ENCODE data around the gene C17orf113. TPM values are rescaled to one million over a fixed set of nuclear protein-coding genes. Genes with fewer than 3 reads are reported as not detected.

C17orf113 gene
- total RNA-seq, 1 experiment from 2014 or later, result 2.3 TPM

DNA sequence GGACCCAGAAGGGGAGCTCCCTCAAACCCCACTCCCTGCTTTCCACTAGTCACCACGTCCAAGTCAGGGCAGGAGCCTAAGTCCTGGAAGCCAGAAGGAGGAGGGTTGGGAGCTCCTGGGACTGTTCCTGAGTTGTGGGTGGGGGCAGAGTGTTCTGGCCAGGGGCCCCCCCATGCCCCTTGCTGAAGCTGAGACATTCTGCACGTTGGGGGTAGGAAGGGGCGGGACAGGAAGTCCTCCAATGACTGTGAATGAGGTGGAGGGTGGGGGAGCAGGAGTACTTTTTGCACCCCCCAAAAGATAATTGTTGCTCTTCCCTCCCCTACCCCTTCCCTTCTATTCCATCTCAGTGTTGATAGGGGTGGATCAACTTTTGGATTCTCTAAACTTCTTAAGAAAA lies 21.4 kb upstream of the C17orf113 start:
- Histone ChIP-seq H3K4me1 (ENCODE audit: control insufficient read depth in 1 of 2, insufficient read depth in 2 of 2, low read length in 2 of 2) (peaks cover 0 to 5% of the 10 kb centered on the region in 2 experiments; a peak in 1 of 4 replicates), H4K20me1 (ENCODE audit: insufficient read depth) (no peaks in the 10 kb centered on the region), H3K36me3 (ENCODE audit: control insufficient read depth in 1 of 2, insufficient read depth in 2 of 2, low read length in 2 of 2) (no peaks in the 10 kb centered on the region), H3K27me3 (ENCODE audit: insufficient read depth, low read length) (no peaks in the 10 kb centered on the region), H3K9me2 (ENCODE audit: insufficient read depth) (no peaks in the 10 kb centered on the region), H3K4me2 (ENCODE audit: low read length) (no peak overlapping the region), H3K4me3 (replicated peaks in 1 of 2; ENCODE audit: low read depth in 1 of 2, low read length in 2 of 2) (no peak overlapping the region), H3K79me2 (ENCODE audit: insufficient read depth, low read length) (no peaks in the 10 kb centered on the region), H3K9me3 (ENCODE audit: control insufficient read depth in 1 of 2, insufficient read depth in 1 of 2, low read depth in 1 of 2, low read length in 2 of 2) (no peaks in the 10 kb centered on the region), H3K27ac (ENCODE audit: low read depth, low read length) (no peak overlapping the region), H2AFZ (ENCODE audit: low read depth, low read length, poor library complexity, severe bottlenecking) (no peak overlapping the region), H3K9ac (ENCODE audit: low read length) (no peak overlapping the region)
- ChIA-PET RAD21 (ENCODE audit: low non-redundant PET in 1 of 2, low total read pairs in 2 of 2, uncharacterized antibody in 2 of 2, unreplicated experiment in 2 of 2) (no interaction called here), POLR2A (no interaction called here), CTCF (no interaction called here)
- intact Hi-C loops (cut with micrococcal nuclease), result no loop called here
- BruUV-seq (replicated peaks), result no TSS peak
- TF ChIP-seq, protein P1, sequence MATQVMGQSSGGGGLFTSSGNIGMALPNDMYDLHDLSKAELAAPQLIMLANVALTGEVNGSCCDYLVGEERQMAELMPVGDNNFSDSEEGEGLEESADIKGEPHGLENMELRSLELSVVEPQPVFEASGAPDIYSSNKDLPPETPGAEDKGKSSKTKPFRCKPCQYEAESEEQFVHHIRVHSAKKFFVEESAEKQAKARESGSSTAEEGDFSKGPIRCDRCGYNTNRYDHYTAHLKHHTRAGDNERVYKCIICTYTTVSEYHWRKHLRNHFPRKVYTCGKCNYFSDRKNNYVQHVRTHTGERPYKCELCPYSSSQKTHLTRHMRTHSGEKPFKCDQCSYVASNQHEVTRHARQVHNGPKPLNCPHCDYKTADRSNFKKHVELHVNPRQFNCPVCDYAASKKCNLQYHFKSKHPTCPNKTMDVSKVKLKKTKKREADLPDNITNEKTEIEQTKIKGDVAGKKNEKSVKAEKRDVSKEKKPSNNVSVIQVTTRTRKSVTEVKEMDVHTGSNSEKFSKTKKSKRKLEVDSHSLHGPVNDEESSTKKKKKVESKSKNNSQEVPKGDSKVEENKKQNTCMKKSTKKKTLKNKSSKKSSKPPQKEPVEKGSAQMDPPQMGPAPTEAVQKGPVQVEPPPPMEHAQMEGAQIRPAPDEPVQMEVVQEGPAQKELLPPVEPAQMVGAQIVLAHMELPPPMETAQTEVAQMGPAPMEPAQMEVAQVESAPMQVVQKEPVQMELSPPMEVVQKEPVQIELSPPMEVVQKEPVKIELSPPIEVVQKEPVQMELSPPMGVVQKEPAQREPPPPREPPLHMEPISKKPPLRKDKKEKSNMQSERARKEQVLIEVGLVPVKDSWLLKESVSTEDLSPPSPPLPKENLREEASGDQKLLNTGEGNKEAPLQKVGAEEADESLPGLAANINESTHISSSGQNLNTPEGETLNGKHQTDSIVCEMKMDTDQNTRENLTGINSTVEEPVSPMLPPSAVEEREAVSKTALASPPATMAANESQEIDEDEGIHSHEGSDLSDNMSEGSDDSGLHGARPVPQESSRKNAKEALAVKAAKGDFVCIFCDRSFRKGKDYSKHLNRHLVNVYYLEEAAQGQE (IDR thresholded peaks at IDR 0.05; ENCODE audit: low read depth), result no peak
- no peak for TF ChIP-seq YY1 (IDR thresholded peaks at IDR 0.05; ENCODE audit: extremely low read depth, insufficient replicate concordance, low read depth, low read length)
- TF ChIP-seq ELF1 (IDR thresholded peaks at IDR 0.05; ENCODE audit: borderline replicate concordance, low read depth), result no peak
- TF ChIP-seq, protein P2, sequence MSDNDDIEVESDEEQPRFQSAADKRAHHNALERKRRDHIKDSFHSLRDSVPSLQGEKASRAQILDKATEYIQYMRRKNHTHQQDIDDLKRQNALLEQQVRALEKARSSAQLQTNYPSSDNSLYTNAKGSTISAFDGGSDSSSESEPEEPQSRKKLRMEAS (IDR thresholded peaks at IDR 0.05), result no peak
- TF ChIP-seq CBX3 (IDR thresholded peaks at IDR 0.05; ENCODE audit: low read depth), result no peak
- TF ChIP-seq RAD21 (IDR thresholded peaks at IDR 0.05; ENCODE audit: low read depth), result no peak
- TF ChIP-seq SIN3A (IDR thresholded peaks at IDR 0.05; ENCODE audit: low read depth), result no peak
- no peak for TF ChIP-seq JUND (IDR thresholded peaks at IDR 0.05)
- TF ChIP-seq POLR2A (IDR thresholded peaks at IDR 0.05; ENCODE audit: borderline replicate concordance, extremely low read depth, insufficient read depth, insufficient read length), result no peak
- TF ChIP-seq EZH2 (IDR thresholded peaks at IDR 0.05), result no peak
- TF ChIP-seq, protein P3, sequence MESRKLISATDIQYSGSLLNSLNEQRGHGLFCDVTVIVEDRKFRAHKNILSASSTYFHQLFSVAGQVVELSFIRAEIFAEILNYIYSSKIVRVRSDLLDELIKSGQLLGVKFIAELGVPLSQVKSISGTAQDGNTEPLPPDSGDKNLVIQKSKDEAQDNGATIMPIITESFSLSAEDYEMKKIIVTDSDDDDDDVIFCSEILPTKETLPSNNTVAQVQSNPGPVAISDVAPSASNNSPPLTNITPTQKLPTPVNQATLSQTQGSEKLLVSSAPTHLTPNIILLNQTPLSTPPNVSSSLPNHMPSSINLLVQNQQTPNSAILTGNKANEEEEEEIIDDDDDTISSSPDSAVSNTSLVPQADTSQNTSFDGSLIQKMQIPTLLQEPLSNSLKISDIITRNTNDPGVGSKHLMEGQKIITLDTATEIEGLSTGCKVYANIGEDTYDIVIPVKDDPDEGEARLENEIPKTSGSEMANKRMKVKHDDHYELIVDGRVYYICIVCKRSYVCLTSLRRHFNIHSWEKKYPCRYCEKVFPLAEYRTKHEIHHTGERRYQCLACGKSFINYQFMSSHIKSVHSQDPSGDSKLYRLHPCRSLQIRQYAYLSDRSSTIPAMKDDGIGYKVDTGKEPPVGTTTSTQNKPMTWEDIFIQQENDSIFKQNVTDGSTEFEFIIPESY (IDR thresholded peaks at IDR 0.05; ENCODE audit: extremely low read depth, insufficient replicate concordance, low read length), result no peak
- TF ChIP-seq ZFX (IDR thresholded peaks at IDR 0.05), result no peak
- no peak for TF ChIP-seq TCF7L2 (IDR thresholded peaks at IDR 0.05; ENCODE audit: borderline replicate concordance, extremely low read depth, insufficient read depth, insufficient read length)
- no peak for TF ChIP-seq POLR2AphosphoS5 (IDR thresholded peaks at IDR 0.05; ENCODE audit: low read depth, low read length)
- TF ChIP-seq, protein P4, sequence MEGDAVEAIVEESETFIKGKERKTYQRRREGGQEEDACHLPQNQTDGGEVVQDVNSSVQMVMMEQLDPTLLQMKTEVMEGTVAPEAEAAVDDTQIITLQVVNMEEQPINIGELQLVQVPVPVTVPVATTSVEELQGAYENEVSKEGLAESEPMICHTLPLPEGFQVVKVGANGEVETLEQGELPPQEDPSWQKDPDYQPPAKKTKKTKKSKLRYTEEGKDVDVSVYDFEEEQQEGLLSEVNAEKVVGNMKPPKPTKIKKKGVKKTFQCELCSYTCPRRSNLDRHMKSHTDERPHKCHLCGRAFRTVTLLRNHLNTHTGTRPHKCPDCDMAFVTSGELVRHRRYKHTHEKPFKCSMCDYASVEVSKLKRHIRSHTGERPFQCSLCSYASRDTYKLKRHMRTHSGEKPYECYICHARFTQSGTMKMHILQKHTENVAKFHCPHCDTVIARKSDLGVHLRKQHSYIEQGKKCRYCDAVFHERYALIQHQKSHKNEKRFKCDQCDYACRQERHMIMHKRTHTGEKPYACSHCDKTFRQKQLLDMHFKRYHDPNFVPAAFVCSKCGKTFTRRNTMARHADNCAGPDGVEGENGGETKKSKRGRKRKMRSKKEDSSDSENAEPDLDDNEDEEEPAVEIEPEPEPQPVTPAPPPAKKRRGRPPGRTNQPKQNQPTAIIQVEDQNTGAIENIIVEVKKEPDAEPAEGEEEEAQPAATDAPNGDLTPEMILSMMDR (IDR thresholded peaks at IDR 0.05 in 2 of 3, conservative IDR thresholded peaks at IDR 0.05 in 1 of 3; ENCODE audit: borderline replicate concordance in 1 of 3, insufficient read depth in 1 of 3, low read depth in 2 of 3, low read length in 2 of 3), result no peak
- TF ChIP-seq, protein P5, sequence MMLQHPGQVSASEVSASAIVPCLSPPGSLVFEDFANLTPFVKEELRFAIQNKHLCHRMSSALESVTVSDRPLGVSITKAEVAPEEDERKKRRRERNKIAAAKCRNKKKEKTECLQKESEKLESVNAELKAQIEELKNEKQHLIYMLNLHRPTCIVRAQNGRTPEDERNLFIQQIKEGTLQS (IDR thresholded peaks at IDR 0.05), result no peak
- no peak for TF ChIP-seq SP1 (IDR thresholded peaks at IDR 0.05; ENCODE audit: low read depth)
- DNase-seq (ENCODE audit: low read depth, low spot score) (no peak), ATAC-seq (no peak)

Measured in HCT116 (cell line).